T-helper 2 cell treated with Interferon-gamma antibody and Interleukin-4, amounts not matched to agents 100 ng/mL and 5 ng/mL, for 36 hours (primary cell): ENCODE measurements around the gene PPIH. TPM values are rescaled to one million over a fixed set of nuclear protein-coding genes. Genes with fewer than 3 reads are reported as not detected.

ENCODE experiments used
- total RNA-seq: library from RNA; stranded (reverse); gene quantifications from 2 replicates; pipeline ENCODE4 v1.2.3, GENCODE V29; 2022

The PPIH gene
- total RNA-seq, 1 donor from 2014 or later: 84.9 TPM

Other genes with a start within 250 kb of the PPIH start
- not detected in 2 replicates for gene ZMYND12, start 202.4 kb upstream of the PPIH start, total RNA-seq
- gene PPCS, start 201.9 kb upstream of the PPIH start, total RNA-seq: 39.0 and 50.7 TPM in 2 replicates
- gene CCDC30, start 195.1 kb upstream of the PPIH start, total RNA-seq: 1.7 and 2.2 TPM in 2 replicates
- 596 and 604 TPM in 2 replicates for gene YBX1, start 24.0 kb downstream of the PPIH start, total RNA-seq
- not detected in 2 replicates for gene CLDN19, start 81.8 kb downstream of the PPIH start, total RNA-seq
- gene P3H1, start 108.6 kb downstream of the PPIH start, total RNA-seq: 38.1 and 39.3 TPM in 2 replicates
- 7.0 and 8.7 TPM in 2 replicates for gene C1orf50, start 108.8 kb downstream of the PPIH start, total RNA-seq
- gene TMEM269, start 126.6 kb downstream of the PPIH start, total RNA-seq: 0.11 and 0.23 TPM in 2 replicates
- 6.7 and 7.4 TPM in 2 replicates for gene ERMAP, start 158.7 kb downstream of the PPIH start, total RNA-seq
- gene SVBP, start 159.0 kb downstream of the PPIH start, total RNA-seq: 16.0 TPM in 2 replicates
- 9.6 and 9.9 TPM in 2 replicates for gene ZNF691, start 188.2 kb downstream of the PPIH start, total RNA-seq